AG08395 (cell line): Measurements from ENCODE around the gene LDHA.
A peak's percentile ranks its signal among the peaks of the same experiment; 100 is the strongest.
"Not testable (repeated sequence)": the region's sequence is repeated elsewhere in the genome, so short reads cannot be mapped to it uniquely, and the experiment has no call there.

Source experiments
- DNase-seq: peaks from one replicate; pipeline ENCODE4 v3.0.0; 2012; ENCODE audit warnings: mixed read lengths, low spot score

LDHA gene

DNA sequence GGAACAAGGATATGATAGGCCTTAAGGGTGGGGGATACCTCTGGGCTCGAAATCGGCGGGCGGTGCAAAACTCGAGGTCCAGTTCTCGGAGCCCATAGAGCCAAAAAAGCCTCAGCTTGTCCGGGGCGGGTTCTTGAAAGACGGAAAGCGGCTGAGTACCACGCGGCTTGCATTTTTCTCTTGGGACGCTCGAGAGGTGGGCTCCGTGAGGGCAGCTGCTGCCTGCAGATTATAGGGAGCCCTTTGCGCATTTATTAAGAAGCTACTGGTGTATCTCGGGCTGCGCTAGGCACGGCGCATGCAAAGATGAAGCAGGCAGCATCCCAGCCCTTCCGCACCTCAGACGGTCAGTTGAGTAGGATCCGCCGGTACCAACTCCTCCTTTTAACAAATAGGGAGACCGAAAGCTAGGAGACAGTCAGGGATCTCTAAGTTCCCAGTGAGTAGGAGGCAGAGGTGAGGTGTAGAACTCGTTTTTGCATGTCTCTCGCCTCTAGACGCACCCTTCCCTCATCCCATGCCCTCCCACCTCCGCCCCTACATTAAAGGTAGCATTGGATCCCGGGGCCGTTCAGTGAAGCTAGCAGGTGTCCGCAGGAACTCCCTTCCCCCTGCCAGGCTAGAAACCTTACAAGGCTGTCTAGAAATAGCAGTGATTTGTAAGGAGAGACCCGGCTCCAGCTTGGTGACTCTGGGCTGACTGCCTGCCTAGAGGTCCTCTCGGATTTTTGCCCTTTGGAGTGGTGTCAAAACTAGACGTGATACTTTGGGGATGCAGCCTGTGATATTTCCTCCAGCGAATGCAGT lies 768 bp downstream of the LDHA start:
- no peak for DNase-seq

DNA sequence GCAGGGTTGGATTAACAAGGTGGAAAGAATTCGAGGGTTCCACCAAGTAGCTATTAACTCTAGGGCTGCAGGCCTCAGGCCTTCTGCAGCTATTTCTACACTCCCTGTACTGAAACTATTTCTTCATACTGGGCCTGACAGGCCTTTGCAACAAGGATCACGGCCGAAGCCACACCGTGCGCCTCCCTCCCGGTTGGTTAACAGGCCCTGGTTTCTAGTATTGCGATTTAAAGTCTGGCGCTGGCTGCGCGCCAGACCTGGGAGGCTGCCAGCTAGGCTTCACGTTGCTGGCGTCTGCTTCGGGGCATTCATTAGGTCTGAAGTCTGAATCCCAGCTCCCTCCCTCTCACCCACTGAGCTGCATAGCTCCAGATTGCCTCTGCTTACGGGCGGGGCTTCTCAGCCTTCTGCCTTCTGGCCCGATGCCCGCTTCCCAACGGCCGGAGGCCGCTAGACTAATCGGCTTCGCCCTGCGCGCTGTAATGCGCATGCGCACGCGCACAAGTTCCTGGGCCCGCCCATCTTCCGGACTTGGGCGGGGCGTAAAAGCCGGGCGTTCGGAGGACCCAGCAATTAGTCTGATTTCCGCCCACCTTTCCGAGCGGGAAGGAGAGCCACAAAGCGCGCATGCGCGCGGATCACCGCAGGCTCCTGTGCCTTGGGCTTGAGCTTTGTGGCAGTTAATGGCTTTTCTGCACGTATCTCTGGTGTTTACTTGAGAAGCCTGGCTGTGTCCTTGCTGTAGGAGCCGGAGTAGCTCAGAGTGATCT lies 1.6 kb downstream of the LDHA start:
- DNase-seq = peak; percentile 96

- no peak for DNase-seq
Observed at GRCh38 chr11:18397921-18398320, 3.6 kb downstream of the LDHA start.

- not testable (repeated sequence) for DNase-seq
Observed at GRCh38 chr11:18401077-18401476, 6.7 kb downstream of the LDHA start.

DNA sequence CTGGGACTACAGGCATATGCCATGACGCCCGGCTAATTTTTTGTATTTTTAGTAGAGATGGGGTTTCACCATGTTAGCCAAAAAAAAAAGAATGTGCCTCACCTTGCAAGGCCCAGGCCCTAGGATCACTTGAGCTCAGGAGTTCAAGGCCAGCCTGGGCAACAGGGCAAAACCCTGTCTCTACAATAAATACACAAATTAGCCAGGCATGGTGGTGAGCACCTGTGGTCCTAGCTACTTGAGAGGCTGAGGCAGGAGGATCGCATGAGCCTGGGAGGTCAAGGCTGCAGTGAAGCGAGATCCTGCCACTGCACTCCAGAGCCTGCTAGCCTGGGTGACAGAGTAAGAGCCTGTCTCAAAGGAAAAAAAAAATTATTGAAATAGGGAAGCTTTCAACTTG lies 9.7 kb downstream of the LDHA start:
- DNase-seq = no peak

GRCh38 chr11:18407400-18407799 lies 13.0 kb downstream of the LDHA start:
- not testable (repeated sequence) for DNase-seq

- DNase-seq = no peak
Observed at GRCh38 chr11:18408558-18409291, 14.4 kb downstream of the LDHA start.

DNA sequence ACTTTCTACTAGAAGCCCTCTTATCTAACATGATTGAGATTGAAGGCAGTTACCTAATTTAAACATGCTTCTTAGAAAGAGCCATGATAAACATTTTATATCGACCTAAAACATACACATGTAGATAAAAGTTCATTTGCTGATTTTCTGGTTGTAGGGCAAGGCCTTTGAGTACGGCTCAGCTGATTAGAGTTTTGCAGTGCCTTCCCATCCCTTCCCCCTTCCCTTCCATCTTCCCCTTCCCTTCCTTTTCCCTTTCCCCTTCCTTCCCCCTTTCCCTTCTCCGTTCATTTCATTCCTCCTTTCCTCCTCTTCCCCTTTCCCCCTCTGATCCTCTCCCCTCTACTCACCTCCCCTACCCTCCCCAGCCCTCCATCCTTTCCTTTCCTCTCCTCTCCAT lies 22.1 kb downstream of the LDHA start:
- DNase-seq = no peak

- no peak for DNase-seq
Observed at GRCh38 chr11:18419040-18419439, 24.7 kb downstream of the LDHA start.

- DNase-seq = no peak
Observed at GRCh38 chr11:18420067-18420466, 25.7 kb downstream of the LDHA start.

DNA sequence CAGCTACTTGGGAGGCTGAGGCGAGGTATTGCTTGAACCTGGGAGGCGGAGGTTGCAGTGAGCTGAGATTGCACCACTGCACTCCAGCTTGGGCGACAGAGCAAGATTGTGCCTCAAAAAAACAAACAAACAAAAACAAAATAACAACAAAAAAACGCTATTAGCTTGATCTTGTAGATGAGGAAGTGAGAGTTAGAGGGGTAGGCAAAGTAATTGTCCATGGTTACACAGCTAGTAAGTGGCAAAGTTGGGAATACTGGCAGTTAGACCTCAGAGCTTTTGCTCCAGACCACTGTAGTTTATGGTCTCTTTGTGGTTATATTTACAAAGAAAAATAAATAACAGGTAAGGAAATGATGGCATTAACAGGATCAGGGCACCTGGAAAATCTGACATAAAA lies 32.9 kb downstream of the LDHA start:
- DNase-seq = no peak

DNA sequence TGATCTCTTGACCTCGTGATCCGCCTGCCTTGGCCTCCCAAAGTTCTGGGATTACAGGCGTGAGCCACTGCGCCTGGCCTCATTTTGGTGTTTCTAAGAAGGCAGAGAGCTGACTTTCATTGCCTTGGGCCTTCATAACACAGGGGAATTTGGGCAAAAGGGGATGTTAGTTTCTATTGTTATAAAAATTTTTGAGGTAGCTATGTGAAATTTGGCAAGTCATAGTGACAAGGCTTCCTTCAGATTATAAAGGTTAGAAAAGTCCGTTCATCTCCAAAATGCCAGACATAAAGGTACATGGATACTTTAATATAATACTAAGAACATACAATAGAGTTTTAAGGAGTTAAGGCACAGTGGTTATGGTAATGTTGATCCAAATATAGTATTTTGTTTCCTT lies 35.0 kb downstream of the LDHA start:
- DNase-seq = no peak

- DNase-seq = no peak
Observed at GRCh38 chr11:18438691-18439090, 44.3 kb downstream of the LDHA start.

- DNase-seq = no peak
Observed at GRCh38 chr11:18449251-18449650, 54.9 kb downstream of the LDHA start.

DNA sequence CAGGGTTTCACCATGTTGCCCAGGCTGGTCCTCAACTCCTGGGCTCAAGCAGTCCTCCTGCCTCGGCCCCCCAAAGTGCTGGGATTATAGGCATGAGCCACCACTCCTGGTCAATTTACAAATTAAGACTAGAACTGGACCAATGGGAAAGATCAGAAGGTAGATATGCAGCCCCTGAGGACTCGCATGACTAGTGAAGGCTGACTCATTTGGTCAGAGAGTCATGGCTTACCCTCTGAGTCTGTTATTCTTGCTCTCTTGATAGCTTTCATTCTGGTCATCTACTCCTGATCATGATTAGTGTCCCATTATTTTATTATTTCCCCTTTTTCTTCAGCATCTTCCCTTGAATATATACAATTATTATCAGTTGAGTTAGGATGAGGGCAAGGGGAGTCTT lies 58.6 kb downstream of the LDHA start:
- peak; percentile 44 for DNase-seq

DNA sequence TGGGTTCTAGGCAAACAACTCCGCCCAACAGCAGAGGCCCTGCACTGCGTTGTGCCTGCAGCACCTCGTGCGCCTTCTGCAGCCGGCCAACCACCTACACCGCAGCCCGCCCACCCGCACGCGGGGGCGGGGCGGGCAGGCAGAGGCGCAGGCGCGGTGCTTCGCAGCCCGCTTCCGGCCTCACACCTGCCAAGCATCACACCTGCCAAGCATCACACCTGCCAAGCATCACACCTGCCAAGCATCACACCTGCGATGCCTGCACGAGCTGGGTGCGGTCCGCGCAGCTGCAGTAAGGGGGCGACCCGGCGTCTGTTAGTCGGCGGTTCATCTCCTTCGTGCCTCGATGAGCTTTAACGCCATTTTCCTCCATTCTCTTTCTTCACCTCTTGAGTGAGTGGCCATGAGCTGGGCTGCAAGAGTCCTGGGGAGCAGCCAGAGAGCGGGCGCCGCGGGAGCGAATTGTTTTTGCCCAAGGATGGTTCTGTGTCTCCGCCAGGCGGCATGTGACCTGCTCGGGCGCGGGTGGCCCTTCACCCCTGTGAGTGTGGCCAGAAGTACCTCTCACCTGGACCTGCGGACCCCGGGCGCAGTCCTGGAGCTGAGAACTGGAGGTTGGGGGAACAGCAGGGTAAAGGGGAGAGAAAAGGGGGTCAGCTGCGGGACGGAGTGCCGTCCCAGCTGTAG lies 61.5 kb downstream of the LDHA start, which contains the start of gene LDHAL6A:
LDHAL6A (plus strand) TSS at position 171 of the 687 bp plus-strand sequence. CDS start 825 bp downstream, outside the sequence.
- DNase-seq = no peak

DNA sequence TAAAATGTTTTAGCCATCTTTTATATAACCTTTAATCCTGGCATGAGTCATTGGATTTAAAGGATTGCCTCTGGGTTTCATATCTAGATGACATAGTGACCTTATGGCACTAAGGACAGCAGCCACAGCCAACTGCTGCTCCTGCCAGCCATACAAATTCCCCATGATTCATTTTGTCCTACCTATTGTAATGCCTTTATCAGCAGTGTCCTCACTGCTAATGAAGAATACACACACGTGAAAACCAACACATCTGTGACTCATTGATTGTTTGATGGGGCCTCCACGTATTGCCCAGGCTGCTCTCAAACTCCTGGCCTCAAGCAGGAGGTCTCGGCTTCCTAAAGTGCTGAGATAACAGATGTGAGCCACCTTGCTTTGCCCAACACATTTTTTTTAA lies 63.1 kb downstream of the LDHA start:
- no peak for DNase-seq
